Measurements from ENCODE around the gene DUSP3. TPM values are rescaled to one million over a fixed set of nuclear protein-coding genes. Genes with fewer than 3 reads are reported as not detected.

Gene DUSP3
- polyA plus RNA-seq, 1 donor from 2014 or later, result 38.8 TPM

DNA sequence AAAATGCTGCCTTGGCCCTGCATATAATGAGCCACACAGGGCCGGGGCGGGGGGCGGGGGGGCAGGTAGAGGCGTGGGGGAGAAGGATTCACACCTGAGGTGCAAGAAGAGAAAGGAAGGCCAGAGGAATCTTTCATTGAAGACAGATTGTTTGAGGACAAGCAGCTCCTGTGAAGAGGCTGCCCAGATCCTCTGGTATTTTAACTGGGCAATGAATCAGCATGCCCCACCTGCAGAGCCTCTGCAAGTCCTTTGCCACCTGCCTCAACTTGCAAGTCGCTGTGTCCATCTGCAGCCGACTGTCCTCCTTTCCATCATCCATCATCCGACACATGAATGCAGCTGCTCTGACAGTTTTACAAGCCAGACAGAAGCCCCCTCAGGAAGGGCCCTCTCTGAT lies 18.9 kb downstream of the DUSP3 start:
- no peak overlapping the region for H3K4me2 ChIP-seq (ENCODE audit: low read length)
- TF ChIP-seq EZH2 (IDR thresholded peaks at IDR 0.05; ENCODE audit: borderline replicate concordance, insufficient read depth, low read length, poor library complexity, severe bottlenecking), result no peak
- TF ChIP-seq MXI1 (conservative IDR thresholded peaks at IDR 0.05; ENCODE audit: poor library complexity, severe bottlenecking), result no peak
- no peak for TF ChIP-seq RAD21 (conservative IDR thresholded peaks at IDR 0.05)
- TF ChIP-seq EP300 (conservative IDR thresholded peaks at IDR 0.05; ENCODE audit: poor library complexity, severe bottlenecking), result no peak
- no peak for TF ChIP-seq TAF1 (IDR thresholded peaks at IDR 0.05; ENCODE audit: low read depth)
- TF ChIP-seq SMC3 (conservative IDR thresholded peaks at IDR 0.05; ENCODE audit: poor library complexity), result no peak
- no peak for TF ChIP-seq POLR2AphosphoS5 (IDR thresholded peaks at IDR 0.05)
- TF ChIP-seq, protein P1, sequence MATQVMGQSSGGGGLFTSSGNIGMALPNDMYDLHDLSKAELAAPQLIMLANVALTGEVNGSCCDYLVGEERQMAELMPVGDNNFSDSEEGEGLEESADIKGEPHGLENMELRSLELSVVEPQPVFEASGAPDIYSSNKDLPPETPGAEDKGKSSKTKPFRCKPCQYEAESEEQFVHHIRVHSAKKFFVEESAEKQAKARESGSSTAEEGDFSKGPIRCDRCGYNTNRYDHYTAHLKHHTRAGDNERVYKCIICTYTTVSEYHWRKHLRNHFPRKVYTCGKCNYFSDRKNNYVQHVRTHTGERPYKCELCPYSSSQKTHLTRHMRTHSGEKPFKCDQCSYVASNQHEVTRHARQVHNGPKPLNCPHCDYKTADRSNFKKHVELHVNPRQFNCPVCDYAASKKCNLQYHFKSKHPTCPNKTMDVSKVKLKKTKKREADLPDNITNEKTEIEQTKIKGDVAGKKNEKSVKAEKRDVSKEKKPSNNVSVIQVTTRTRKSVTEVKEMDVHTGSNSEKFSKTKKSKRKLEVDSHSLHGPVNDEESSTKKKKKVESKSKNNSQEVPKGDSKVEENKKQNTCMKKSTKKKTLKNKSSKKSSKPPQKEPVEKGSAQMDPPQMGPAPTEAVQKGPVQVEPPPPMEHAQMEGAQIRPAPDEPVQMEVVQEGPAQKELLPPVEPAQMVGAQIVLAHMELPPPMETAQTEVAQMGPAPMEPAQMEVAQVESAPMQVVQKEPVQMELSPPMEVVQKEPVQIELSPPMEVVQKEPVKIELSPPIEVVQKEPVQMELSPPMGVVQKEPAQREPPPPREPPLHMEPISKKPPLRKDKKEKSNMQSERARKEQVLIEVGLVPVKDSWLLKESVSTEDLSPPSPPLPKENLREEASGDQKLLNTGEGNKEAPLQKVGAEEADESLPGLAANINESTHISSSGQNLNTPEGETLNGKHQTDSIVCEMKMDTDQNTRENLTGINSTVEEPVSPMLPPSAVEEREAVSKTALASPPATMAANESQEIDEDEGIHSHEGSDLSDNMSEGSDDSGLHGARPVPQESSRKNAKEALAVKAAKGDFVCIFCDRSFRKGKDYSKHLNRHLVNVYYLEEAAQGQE (IDR thresholded peaks at IDR 0.05; ENCODE audit: borderline replicate concordance), result no peak
- TF ChIP-seq CTCF (IDR thresholded peaks at IDR 0.05; ENCODE audit: poor library complexity, severe bottlenecking), result no peak

GRCh38 chr17:43758497-43759174 lies 20.1 kb downstream of the DUSP3 start, which contains the start of gene SOST:
SOST (minus strand) TSS chr17:43758791; CDS start chr17:43758741, 50 bp downstream.
- no peaks in the 10 kb centered on the region for H3K9me3 ChIP-seq (ENCODE audit: low read length)
- H3K27me3 ChIP-seq (ENCODE audit: insufficient read depth, low read depth, low read length), result peaks cover 27% of the 10 kb centered on the region
- H3K9me2 ChIP-seq (ENCODE audit: insufficient read depth, low read length), result no peaks in the 10 kb centered on the region
- no peaks in the 10 kb centered on the region for H3K79me2 ChIP-seq (replicated peaks; ENCODE audit: insufficient read depth, low read length)
- H3K9ac ChIP-seq (ENCODE audit: low read length), result no peak within 1 kb of the TSS
- H3K27ac ChIP-seq (ENCODE audit: low read length), result no peak within 1 kb of the TSS
- H2AFZ ChIP-seq (ENCODE audit: low read depth, low read length), result no peak within 1 kb of the TSS
- H3K36me3 ChIP-seq (ENCODE audit: insufficient read depth, low read length), result no peaks in the 10 kb centered on the region
- TF ChIP-seq, protein P1 (IDR thresholded peaks at IDR 0.05; ENCODE audit: borderline replicate concordance), result no peak
- TF ChIP-seq CTCF (IDR thresholded peaks at IDR 0.05; ENCODE audit: poor library complexity, severe bottlenecking) (no peak), POLR2AphosphoS5 (IDR thresholded peaks at IDR 0.05) (no peak), RAD21 (conservative IDR thresholded peaks at IDR 0.05) (no peak), SMC3 (conservative IDR thresholded peaks at IDR 0.05; ENCODE audit: poor library complexity) (no peak), MXI1 (conservative IDR thresholded peaks at IDR 0.05; ENCODE audit: poor library complexity, severe bottlenecking) (no peak), EZH2 (IDR thresholded peaks at IDR 0.05; ENCODE audit: borderline replicate concordance, insufficient read depth, low read length, poor library complexity, severe bottlenecking) (no peak), EP300 (conservative IDR thresholded peaks at IDR 0.05; ENCODE audit: poor library complexity, severe bottlenecking) (no peak), TAF1 (IDR thresholded peaks at IDR 0.05; ENCODE audit: low read depth) (no peak)
- H3K4me3 ChIP-seq (ENCODE audit: low read length), result no peak within 1 kb of the TSS
- no peaks in the 10 kb centered on the region for H4K20me1 ChIP-seq (ENCODE audit: insufficient read depth)
- H3K4me2 ChIP-seq (ENCODE audit: low read length), result no peak within 1 kb of the TSS
- H3F3A ChIP-seq (ENCODE audit: insufficient read depth, low read length, poor library complexity, severe bottlenecking), result no peaks in the 10 kb centered on the region

More for the DNA sequence above, 18.9 kb downstream of the DUSP3 start:
- H3K9me2 ChIP-seq (ENCODE audit: insufficient read depth, low read length), result no peaks in the 10 kb centered on the region
- no peak overlapping the region for H3K4me3 ChIP-seq (ENCODE audit: low read length)
- H3K79me2 ChIP-seq (replicated peaks; ENCODE audit: insufficient read depth, low read length), result no peaks in the 10 kb centered on the region
- H2AFZ ChIP-seq (ENCODE audit: low read depth, low read length), result no peak overlapping the region
- no peaks in the 10 kb centered on the region for H3K9me3 ChIP-seq (ENCODE audit: low read length)
- no peaks in the 10 kb centered on the region for H4K20me1 ChIP-seq (ENCODE audit: insufficient read depth)
- no peaks in the 10 kb centered on the region for H3K36me3 ChIP-seq (ENCODE audit: insufficient read depth, low read length)
- no peaks in the 10 kb centered on the region for H3F3A ChIP-seq (ENCODE audit: insufficient read depth, low read length, poor library complexity, severe bottlenecking)
- no peak overlapping the region for H3K9ac ChIP-seq (ENCODE audit: low read length)
- H3K27me3 ChIP-seq (ENCODE audit: insufficient read depth, low read depth, low read length), result peaks cover 19% of the 10 kb centered on the region
- no peak overlapping the region for H3K27ac ChIP-seq (ENCODE audit: low read length)

All from neural cell (in vitro differentiated cells).